IMR-90 (cell line): Measurements from ENCODE around the gene FOXO6. TPM values are rescaled to one million over a fixed set of nuclear protein-coding genes. Genes with fewer than 3 reads are reported as not detected.

Experiments
- ATAC-seq: fragments of 200-7000 bp; cut with Tn5 transposase; 2 replicates; pipeline ENCODE4 v1.9.1; 2020; ENCODE audit warnings: low read depth, mild to moderate bottlenecking, moderate library complexity
- BruUV-seq: library from RNA; stranded (reverse); fragments of 400-500 nt; replicated peaks from 2 replicates; lab custom pipeline; 2021; lab: Mats Ljungman, UMichigan
- CTCF ChIA-PET: fragments of 300-600 bp; formaldehyde crosslinking; extraction: SDS; loops from one replicate; lab custom pipeline; 2021; ENCODE audit warnings: antibody characterized with exemption; lab: Yijun Ruan, JAX
- POLR2A ChIA-PET: fragments of 300-600 bp; sonication (Branson Sonifier 250); formaldehyde crosslinking; loops from one replicate; lab custom pipeline; 2022; ENCODE audit warnings: antibody characterized with exemption; ENCODE audit not compliant: unreplicated experiment; lab: Charles Lee
- DNase-seq: peaks from one replicate; pipeline ENCODE4 v3.0.0; 2013
- H2AFZ ChIP-seq: replicated peaks from 2 replicates; pipeline ENCODE3; 2013; ENCODE audit warnings: low read length, mild to moderate bottlenecking; ENCODE audit not compliant: poor library complexity
- H2AK5ac ChIP-seq: 2 replicates; pipeline ENCODE4 v1.6.1; 2013; ENCODE audit warnings: low read depth, low read length, inconsistent platforms
- H2AK9ac ChIP-seq: replicated peaks from 2 replicates; pipeline ENCODE3; 2013; ENCODE audit warnings: mild to moderate bottlenecking, low read depth, low read length, moderate library complexity; ENCODE audit not compliant: poor library complexity
- H2BK120ac ChIP-seq: 2 replicates; pipeline ENCODE4 v1.6.1; 2013; ENCODE audit warnings: low read depth, low read length, inconsistent platforms
- H2BK15ac ChIP-seq: 3 replicates; pipeline ENCODE4 v1.6.1; 2013; ENCODE audit warnings: low read depth, low read length, inconsistent platforms
- H2BK20ac ChIP-seq: 2 replicates; pipeline ENCODE4 v1.6.1; 2013; ENCODE audit warnings: low read depth, mild to moderate bottlenecking, inconsistent platforms, low read length, moderate library complexity
- H2BK5ac ChIP-seq: 2 replicates; pipeline ENCODE4 v1.6.1; 2013; ENCODE audit warnings: mild to moderate bottlenecking, low read depth, low read length, inconsistent platforms; ENCODE audit not compliant: poor library complexity, severe bottlenecking
- H3K14ac ChIP-seq: replicated peaks from 2 replicates; pipeline ENCODE4 v1.6.1; 2013; ENCODE audit warnings: low read depth, low read length, inconsistent platforms
- H3K18ac ChIP-seq: 2 replicates; pipeline ENCODE4 v1.6.1; 2013; ENCODE audit warnings: low read depth, low read length, control low read depth
- H3K23ac ChIP-seq: 2 replicates; pipeline ENCODE4 v1.6.1; 2013; ENCODE audit warnings: low read depth, low read length, inconsistent platforms
- H3K27ac ChIP-seq: 2 replicates; pipeline ENCODE4 v1.5.1; 2013; ENCODE audit warnings: mild to moderate bottlenecking, control low read depth, low read length; ENCODE audit not compliant: insufficient read depth
- H3K27me3 ChIP-seq: 2 replicates; pipeline ENCODE4 v1.6.1; 2013; ENCODE audit warnings: low read length; ENCODE audit not compliant: control insufficient read depth, insufficient read depth
- H3K36me3 ChIP-seq: 2 replicates; pipeline ENCODE4 v1.6.1; 2013; ENCODE audit warnings: low read length, mixed read lengths; ENCODE audit not compliant: control insufficient read depth, insufficient read depth
- H3K4ac ChIP-seq: 2 replicates; pipeline ENCODE4 v1.6.1; 2013; ENCODE audit warnings: low read depth, low read length, inconsistent platforms
- H3K4me1 ChIP-seq: 2 replicates; pipeline ENCODE4 v1.6.1; 2013; ENCODE audit warnings: low read length, mixed read lengths; ENCODE audit not compliant: control insufficient read depth, insufficient read depth
- H3K4me2 ChIP-seq: 2 replicates; pipeline ENCODE4 v1.6.1; 2013; ENCODE audit warnings: low read depth, mild to moderate bottlenecking, control low read depth, low read length, moderate library complexity
- H3K4me3 ChIP-seq: 2 replicates; pipeline ENCODE4 v1.5.1; 2013; ENCODE audit warnings: low read depth, mild to moderate bottlenecking, control low read depth, low read length, moderate library complexity; ENCODE audit not compliant: insufficient read depth
- H3K56ac ChIP-seq: 2 replicates; pipeline ENCODE4 v1.6.1; 2013; ENCODE audit warnings: low read length, inconsistent platforms; ENCODE audit not compliant: insufficient read depth; ENCODE audit errors: extremely low read depth
- H3K79me1 ChIP-seq, 2 experiments: 2 replicates each; pipeline ENCODE4 v1.6.1; 2013; ENCODE audit warnings: low read length in 2 of 2, inconsistent platforms in 1 of 2, low read depth in 1 of 2
- H3K9ac ChIP-seq: 2 replicates; pipeline ENCODE4 v1.6.1; 2013; ENCODE audit warnings: low read depth, low read length, control low read depth
- H3K9me1 ChIP-seq: 2 replicates; pipeline ENCODE4 v1.6.1; 2013; ENCODE audit warnings: low read length, inconsistent platforms; ENCODE audit not compliant: insufficient read depth
- H3K9me3 ChIP-seq: 2 replicates; pipeline ENCODE4 v1.6.1; 2013; ENCODE audit warnings: low read length; ENCODE audit not compliant: control insufficient read depth, insufficient read depth
- H4K20me1 ChIP-seq: 2 replicates; pipeline ENCODE4 v1.6.1; 2013; ENCODE audit warnings: low read length, inconsistent platforms; ENCODE audit not compliant: insufficient read depth
- H4K5ac ChIP-seq: 2 replicates; pipeline ENCODE4 v1.6.1; 2013; ENCODE audit warnings: mild to moderate bottlenecking, low read depth, low read length, control low read depth
- H4K8ac ChIP-seq, 2 experiments: 2 replicates each; pipeline ENCODE4 v1.6.1; 2013; ENCODE audit warnings: low read depth in 2 of 2, low read length in 2 of 2, control low read depth in 1 of 2, inconsistent platforms in 1 of 2
- H4K91ac ChIP-seq: 2 replicates; pipeline ENCODE4 v1.6.1; 2013; ENCODE audit warnings: low read depth, low read length, inconsistent platforms; ENCODE audit not compliant: insufficient read depth
- BHLHE40 ChIP-seq: fragments of 150-350 bp; IDR thresholded peaks from 2 replicates; pipeline ENCODE4 v1.6.1; 2016; ENCODE audit warnings: mild to moderate bottlenecking, low read depth, low read length
- CTCF ChIP-seq: conservative IDR thresholded peaks from 2 replicates; pipeline ENCODE4 v1.5.1; 2012; ENCODE audit warnings: mild to moderate bottlenecking, low read depth, low read length, improper control_type of control experiment
- ELK1 ChIP-seq: fragments of 150-350 bp; IDR thresholded peaks from 2 replicates; pipeline ENCODE4 v1.6.1; 2016; ENCODE audit warnings: low read depth, mild to moderate bottlenecking, low read length, moderate library complexity, borderline replicate concordance
- MAZ ChIP-seq: IDR thresholded peaks from 2 replicates; pipeline ENCODE4 v1.6.1; 2012; ENCODE audit warnings: low read depth, mild to moderate bottlenecking, low read length, improper control_type of control experiment, moderate library complexity, borderline replicate concordance
- NFE2L2 ChIP-seq: fragments of 150-350 bp; IDR thresholded peaks from 2 replicates; pipeline ENCODE4 v1.6.1; 2016; ENCODE audit warnings: low read depth, mild to moderate bottlenecking, low read length
- RAD21 ChIP-seq: IDR thresholded peaks from 2 replicates; pipeline ENCODE4 v1.6.1; 2012; ENCODE audit warnings: low read length, improper control_type of control experiment
- RCOR1 ChIP-seq: IDR thresholded peaks from 2 replicates; pipeline ENCODE4 v1.6.1; 2012; ENCODE audit warnings: mild to moderate bottlenecking, low read length, improper control_type of control experiment; ENCODE audit not compliant: insufficient replicate concordance
- USF2 ChIP-seq: fragments of 150-350 bp; IDR thresholded peaks from 2 replicates; pipeline ENCODE4 v1.6.1; 2017; ENCODE audit warnings: mild to moderate bottlenecking, antibody characterized with exemption, low read length, low read depth
- WGBS, 2 experiments: methylation state at CpG; one replicate each; pipeline versions ENCODE4 v1.1.5 to v1.1.7; 2013; ENCODE audit warnings: missing lambda C conversion rate in 2 of 2; ENCODE audit not compliant: insufficient read length in 1 of 2; ENCODE audit errors: extremely low coverage in 2 of 2; 5-methylcytosine and 5-hydroxymethylcytosine counted together
- dilution Hi-C: fragments of 300-500 bp; cut with HindIII; formaldehyde crosslinking; loops from one replicate; pipeline ENCODE4 v1.14.3; 2018; ENCODE audit warnings: low sequenced_read_pairs; ENCODE audit not compliant: unreplicated experiment
- in situ Hi-C: fragments of 300-500 bp; cut with MboI; formaldehyde crosslinking; loops from 3 replicates; pipeline ENCODE4 v1.14.3; 2019; ENCODE audit warnings: low sequenced_read_pairs, inconsistent platforms, mixed read lengths
- intact Hi-C: fragments of 100-400 bp; cut with micrococcal nuclease; formaldehyde crosslinking; loops from 2 replicates; pipeline ENCODE4 v1.10.0; 2022
- polyA plus RNA-seq, 3 experiments: library from polyadenylated mRNA; depleted of rRNA; stranded (reverse); fragments of >200 nt; gene quantifications; 2 replicates each; pipeline ENCODE4 v1.2.3, GENCODE V29; 2012; ENCODE audit warnings: low replicate concordance in 1 of 3
- total RNA-seq: library from RNA; depleted of rRNA; stranded (reverse); fragments of >200 nt; gene quantifications from 2 replicates; pipeline ENCODE4 v1.2.3, GENCODE V29; 2012

FOXO6 gene
- total and polyA plus RNA-seq, 2 of the 4 experiments (the other 2 are of a cell fraction), result not detected

GRCh38 chr1:41356752-41357151 is 4.5 kb upstream of the FOXO6 start:
- H3K27me3 ChIP-seq, result peaks cover 35% of the 10 kb centered on the region
- CTCF ChIA-PET, result no interaction called here
- WGBS, 2 experiments, result no CpG with 5 or more reads among the region's 4 CpGs
- H3K4ac ChIP-seq, result no peak overlapping the region
- ATAC-seq (no peak), DNase-seq (no peak)
- H2BK120ac ChIP-seq, result no peak overlapping the region
- no peaks in the 10 kb centered on the region for H3K36me3 ChIP-seq
- no peak overlapping the region for H4K8ac ChIP-seq
- no peak overlapping the region for H3K4me2 ChIP-seq
- no peak overlapping the region for H3K23ac ChIP-seq
- BruUV-seq, result no TSS peak
- TF ChIP-seq BHLHE40, result no peak
- TF ChIP-seq RAD21, result no peak
- no peak for TF ChIP-seq RCOR1
- no peak for TF ChIP-seq MAZ
- TF ChIP-seq CTCF, result no peak
- no peak for TF ChIP-seq ELK1
- no peak for TF ChIP-seq NFE2L2
- no peak for TF ChIP-seq USF2
- no peak overlapping the region for H3K14ac ChIP-seq
- no peak overlapping the region for H4K5ac ChIP-seq
- intact Hi-C loops (no loop called here), dilution Hi-C loops (no loop called here), in situ Hi-C loops (no loop called here)
- H3K4me3 ChIP-seq, result no peak overlapping the region
- H2BK20ac ChIP-seq, result no peak overlapping the region
- H2AFZ ChIP-seq, result no peak overlapping the region
- H3K27ac ChIP-seq, result no peak overlapping the region
- H3K4me1 ChIP-seq, result 0 out of 2 replicates have a peak, but pooled peaks cover under 1% of the 10 kb centered on the region
- no peak overlapping the region for H2BK5ac ChIP-seq
- H3K79me1 ChIP-seq, result no peaks in the 10 kb centered on the region
- POLR2A ChIA-PET, result no interaction called here
- no peak overlapping the region for H2AK5ac ChIP-seq
- H3K18ac ChIP-seq, result no peak overlapping the region
- no peak overlapping the region for H3K56ac ChIP-seq
- H2BK15ac ChIP-seq, result no peak overlapping the region
- peaks cover 3% of the 10 kb centered on the region; the same call in 1 of the 2 replicates for H3K9me1 ChIP-seq
- H2AK9ac ChIP-seq, result no peak overlapping the region
- H4K91ac ChIP-seq, result no peak overlapping the region
- H4K20me1 ChIP-seq, result no peaks in the 10 kb centered on the region
- H3K9me3 ChIP-seq, result no peaks in the 10 kb centered on the region
- H3K9ac ChIP-seq, result no peak overlapping the region
